ENCODE results near the gene MTHFD1L.

Gene MTHFD1L

GRCh38 chr6:151071295-151071694, 205.8 kb downstream of the MTHFD1L start:
- H3K4me1 ChIP-seq (ENCODE audit: insufficient read depth, low read length, poor library complexity, severe bottlenecking), result no peaks in the 10 kb centered on the region
- peaks cover 3% of the 10 kb centered on the region; the same call in 1 of the 2 replicates for H3K36me3 ChIP-seq (ENCODE audit: insufficient read depth, low read length)
- H3K79me2 ChIP-seq (ENCODE audit: insufficient read depth, low read length), result no peaks in the 10 kb centered on the region
- peaks cover 5% of the 10 kb centered on the region; the same call in 1 of the 2 replicates for H3K9me3 ChIP-seq (ENCODE audit: insufficient read depth, low read depth, low read length)
- no peak overlapping the region for H3K9ac ChIP-seq (ENCODE audit: low read depth, low read length, poor library complexity, severe bottlenecking)
- H3K4me2 ChIP-seq (ENCODE audit: low read depth, low read length, poor library complexity, severe bottlenecking), result no peak overlapping the region
- no peaks in the 10 kb centered on the region for H4K20me1 ChIP-seq (ENCODE audit: insufficient read depth, low read length, poor library complexity, severe bottlenecking)
- H3F3A ChIP-seq (ENCODE audit: low read depth), result no peaks in the 10 kb centered on the region
- H3K27me3 ChIP-seq (ENCODE audit: insufficient read depth, low read length, poor library complexity, severe bottlenecking), result no peaks in the 10 kb centered on the region
- TF ChIP-seq EZH2phosphoT487 (IDR thresholded peaks at IDR 0.05; ENCODE audit: borderline replicate concordance), result no peak
- TF ChIP-seq, protein P1, sequence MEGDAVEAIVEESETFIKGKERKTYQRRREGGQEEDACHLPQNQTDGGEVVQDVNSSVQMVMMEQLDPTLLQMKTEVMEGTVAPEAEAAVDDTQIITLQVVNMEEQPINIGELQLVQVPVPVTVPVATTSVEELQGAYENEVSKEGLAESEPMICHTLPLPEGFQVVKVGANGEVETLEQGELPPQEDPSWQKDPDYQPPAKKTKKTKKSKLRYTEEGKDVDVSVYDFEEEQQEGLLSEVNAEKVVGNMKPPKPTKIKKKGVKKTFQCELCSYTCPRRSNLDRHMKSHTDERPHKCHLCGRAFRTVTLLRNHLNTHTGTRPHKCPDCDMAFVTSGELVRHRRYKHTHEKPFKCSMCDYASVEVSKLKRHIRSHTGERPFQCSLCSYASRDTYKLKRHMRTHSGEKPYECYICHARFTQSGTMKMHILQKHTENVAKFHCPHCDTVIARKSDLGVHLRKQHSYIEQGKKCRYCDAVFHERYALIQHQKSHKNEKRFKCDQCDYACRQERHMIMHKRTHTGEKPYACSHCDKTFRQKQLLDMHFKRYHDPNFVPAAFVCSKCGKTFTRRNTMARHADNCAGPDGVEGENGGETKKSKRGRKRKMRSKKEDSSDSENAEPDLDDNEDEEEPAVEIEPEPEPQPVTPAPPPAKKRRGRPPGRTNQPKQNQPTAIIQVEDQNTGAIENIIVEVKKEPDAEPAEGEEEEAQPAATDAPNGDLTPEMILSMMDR (conservative IDR thresholded peaks at IDR 0.05; ENCODE audit: low read length), result no peak
- H3K4me3 ChIP-seq (ENCODE audit: low read length, poor library complexity, severe bottlenecking), result no peak overlapping the region
- no peak overlapping the region for H2AFZ ChIP-seq (ENCODE audit: low read length)
- no peaks in the 10 kb centered on the region for H3K9me2 ChIP-seq (replicated peaks; ENCODE audit: low read depth, low read length)

DNA sequence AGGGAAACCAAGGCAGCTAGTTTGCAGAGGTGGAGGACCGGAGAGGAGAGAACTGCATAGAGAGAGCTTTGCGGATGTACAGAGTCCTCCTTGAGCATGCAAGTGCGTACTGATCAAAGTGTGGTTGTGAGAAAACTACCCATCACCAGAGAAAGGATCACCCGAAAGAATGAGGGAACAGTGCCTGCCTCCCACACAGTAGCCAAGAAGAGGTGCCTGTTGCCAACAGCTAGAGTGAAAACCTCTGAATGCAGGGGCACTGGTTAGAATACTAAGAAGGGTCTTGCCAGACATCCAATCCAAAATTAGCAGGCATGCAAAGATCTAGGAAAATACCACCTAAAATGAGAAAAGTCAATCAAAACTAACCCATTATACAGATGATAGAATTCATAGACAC, 207.6 kb downstream of the MTHFD1L start:
- Histone ChIP-seq H3K4me3 (ENCODE audit: low read length, poor library complexity, severe bottlenecking) (no peak overlapping the region), H3F3A (ENCODE audit: low read depth) (no peaks in the 10 kb centered on the region), H3K36me3 (ENCODE audit: insufficient read depth, low read length) (peaks cover 3% of the 10 kb centered on the region; the same call in 1 of the 2 replicates), H3K4me2 (ENCODE audit: low read depth, low read length, poor library complexity, severe bottlenecking) (no peak overlapping the region), H3K4me1 (ENCODE audit: insufficient read depth, low read length, poor library complexity, severe bottlenecking) (no peaks in the 10 kb centered on the region), H3K9me2 (replicated peaks; ENCODE audit: low read depth, low read length) (no peaks in the 10 kb centered on the region), H3K9me3 (ENCODE audit: insufficient read depth, low read depth, low read length) (peaks cover 5% of the 10 kb centered on the region; the same call in 1 of the 2 replicates), H2AFZ (ENCODE audit: low read length) (no peak overlapping the region), H4K20me1 (ENCODE audit: insufficient read depth, low read length, poor library complexity, severe bottlenecking) (no peaks in the 10 kb centered on the region), H3K9ac (ENCODE audit: low read depth, low read length, poor library complexity, severe bottlenecking) (no peak overlapping the region), H3K27me3 (ENCODE audit: insufficient read depth, low read length, poor library complexity, severe bottlenecking) (no peaks in the 10 kb centered on the region), H3K79me2 (ENCODE audit: insufficient read depth, low read length) (no peaks in the 10 kb centered on the region)
- TF ChIP-seq, protein P1 (conservative IDR thresholded peaks at IDR 0.05; ENCODE audit: low read length), result no peak
- TF ChIP-seq EZH2phosphoT487 (IDR thresholded peaks at IDR 0.05; ENCODE audit: borderline replicate concordance), result no peak

- H4K20me1 ChIP-seq (ENCODE audit: insufficient read depth, low read length, poor library complexity, severe bottlenecking), result no peaks in the 10 kb centered on the region
- H3K4me2 ChIP-seq (ENCODE audit: low read depth, low read length, poor library complexity, severe bottlenecking), result no peak overlapping the region
- TF ChIP-seq, protein P1 (conservative IDR thresholded peaks at IDR 0.05; ENCODE audit: low read length), result no peak
- TF ChIP-seq EZH2phosphoT487 (IDR thresholded peaks at IDR 0.05; ENCODE audit: borderline replicate concordance), result no peak
- H3K36me3 ChIP-seq (ENCODE audit: insufficient read depth, low read length), result peaks cover 3% of the 10 kb centered on the region; the same call in 1 of the 2 replicates
- no peak overlapping the region for H2AFZ ChIP-seq (ENCODE audit: low read length)
- peaks cover 5% of the 10 kb centered on the region; the same call in 1 of the 2 replicates for H3K9me3 ChIP-seq (ENCODE audit: insufficient read depth, low read depth, low read length)
- no peaks in the 10 kb centered on the region for H3K27me3 ChIP-seq (ENCODE audit: insufficient read depth, low read length, poor library complexity, severe bottlenecking)
- no peaks in the 10 kb centered on the region for H3K9me2 ChIP-seq (replicated peaks; ENCODE audit: low read depth, low read length)
- H3K9ac ChIP-seq (ENCODE audit: low read depth, low read length, poor library complexity, severe bottlenecking), result no peak overlapping the region
- H3K4me3 ChIP-seq (ENCODE audit: low read length, poor library complexity, severe bottlenecking), result no peak overlapping the region
- no peaks in the 10 kb centered on the region for H3K79me2 ChIP-seq (ENCODE audit: insufficient read depth, low read length)
- no peaks in the 10 kb centered on the region for H3K4me1 ChIP-seq (ENCODE audit: insufficient read depth, low read length, poor library complexity, severe bottlenecking)
- H3F3A ChIP-seq (ENCODE audit: low read depth), result no peaks in the 10 kb centered on the region
These were observed 208.2 kb downstream of the MTHFD1L start for GRCh38 chr6:151073701-151074100.
